ENCODE results near the gene RAB37. TPM values are rescaled to one million over a fixed set of nuclear protein-coding genes. Genes with fewer than 3 reads are reported as not detected.

RAB37 gene
- total RNA-seq, 4 donors from 2014 or later, result 0.24 to 3.7 (median 0.43) TPM

GRCh38 chr17:74715144-74715543 is 21.9 kb upstream of the RAB37 start:
- DNase-seq (no peak), ATAC-seq (no peak)
- Histone ChIP-seq H3K4me3 (no peak overlapping the region), H3K36me3 (no peaks in the 10 kb centered on the region), H3K4me1 (no peaks in the 10 kb centered on the region), H3K27me3 (peaks cover 0 to 6% (median 3%) of the 10 kb centered on the region in 3 donors), H3K27ac (no peak overlapping the region), H3K9me3 (no peaks in the 10 kb centered on the region)
- in situ Hi-C loops (cut with MboI; ENCODE audit: low sequenced_read_pairs in 4 of 4), result no loop called here
- intact Hi-C loops (cut with DNase I; ENCODE audit: low total_unique reads), result no loop called here
- no peak for TF ChIP-seq POLR2A (IDR thresholded peaks at IDR 0.05)

DNA sequence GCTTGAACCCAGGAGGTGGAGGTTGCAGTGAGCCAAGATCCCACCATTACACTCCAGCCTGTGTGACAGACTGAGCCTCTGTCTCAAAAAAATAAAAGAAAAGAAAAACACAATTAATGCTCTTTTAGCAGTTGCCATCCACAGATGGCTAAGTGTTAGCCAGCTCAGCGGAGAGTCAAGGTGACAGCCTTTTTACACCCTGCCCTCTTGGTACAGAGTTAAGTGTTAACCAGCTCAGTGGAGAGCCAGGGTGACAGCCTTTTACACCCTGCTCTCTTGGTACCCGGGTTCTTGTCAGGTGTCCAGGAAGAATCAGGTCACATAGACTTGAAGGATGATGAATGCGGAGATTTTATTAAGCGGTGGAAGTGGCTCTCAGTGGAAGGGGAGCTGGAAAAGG is 16.6 kb upstream of the RAB37 start:
- no peak overlapping the region for H3K27ac ChIP-seq
- no peaks in the 10 kb centered on the region for H3K4me1 ChIP-seq
- ATAC-seq, result no peak
- in situ Hi-C loops (cut with MboI; ENCODE audit: low sequenced_read_pairs in 4 of 4), result no loop called here
- H3K27me3 ChIP-seq, result peaks cover 0 to 4% (median 3%) of the 10 kb centered on the region in 3 donors
- TF ChIP-seq, protein P1, sequence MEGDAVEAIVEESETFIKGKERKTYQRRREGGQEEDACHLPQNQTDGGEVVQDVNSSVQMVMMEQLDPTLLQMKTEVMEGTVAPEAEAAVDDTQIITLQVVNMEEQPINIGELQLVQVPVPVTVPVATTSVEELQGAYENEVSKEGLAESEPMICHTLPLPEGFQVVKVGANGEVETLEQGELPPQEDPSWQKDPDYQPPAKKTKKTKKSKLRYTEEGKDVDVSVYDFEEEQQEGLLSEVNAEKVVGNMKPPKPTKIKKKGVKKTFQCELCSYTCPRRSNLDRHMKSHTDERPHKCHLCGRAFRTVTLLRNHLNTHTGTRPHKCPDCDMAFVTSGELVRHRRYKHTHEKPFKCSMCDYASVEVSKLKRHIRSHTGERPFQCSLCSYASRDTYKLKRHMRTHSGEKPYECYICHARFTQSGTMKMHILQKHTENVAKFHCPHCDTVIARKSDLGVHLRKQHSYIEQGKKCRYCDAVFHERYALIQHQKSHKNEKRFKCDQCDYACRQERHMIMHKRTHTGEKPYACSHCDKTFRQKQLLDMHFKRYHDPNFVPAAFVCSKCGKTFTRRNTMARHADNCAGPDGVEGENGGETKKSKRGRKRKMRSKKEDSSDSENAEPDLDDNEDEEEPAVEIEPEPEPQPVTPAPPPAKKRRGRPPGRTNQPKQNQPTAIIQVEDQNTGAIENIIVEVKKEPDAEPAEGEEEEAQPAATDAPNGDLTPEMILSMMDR (IDR thresholded peaks at IDR 0.05 in 4 of 5, conservative IDR thresholded peaks at IDR 0.05 in 1 of 5), result no peak
- TF ChIP-seq POLR2A (IDR thresholded peaks at IDR 0.05), result no peak
- H3K36me3 ChIP-seq, result no peaks in the 10 kb centered on the region
- intact Hi-C loops (cut with DNase I; ENCODE audit: low total_unique reads), result no loop called here
- no peak overlapping the region for H3K4me3 ChIP-seq
- DNase-seq, result no peak
- H3K9me3 ChIP-seq, result no peaks in the 10 kb centered on the region

GRCh38 chr17:74722782-74723181 is 14.3 kb upstream of the RAB37 start:
- DNase-seq (no peak), ATAC-seq (no peak)
- Histone ChIP-seq H3K27me3 (peaks cover 0 to 4% (median 0%) of the 10 kb centered on the region in 3 donors), H3K27ac (no peak overlapping the region), H3K4me1 (no peaks in the 10 kb centered on the region), H3K36me3 (no peaks in the 10 kb centered on the region), H3K9me3 (no peaks in the 10 kb centered on the region), H3K4me3 (no peak overlapping the region)
- TF ChIP-seq, protein P1 (IDR thresholded peaks at IDR 0.05 in 4 of 5, conservative IDR thresholded peaks at IDR 0.05 in 1 of 5), result no peak
- no peak for TF ChIP-seq POLR2A (IDR thresholded peaks at IDR 0.05)
- in situ Hi-C loops (cut with MboI; ENCODE audit: low sequenced_read_pairs in 4 of 4) (no loop called here), intact Hi-C loops (cut with DNase I; ENCODE audit: low total_unique reads) (no loop called here)

GRCh38 chr17:74723891-74724290 is 13.2 kb upstream of the RAB37 start:
- intact Hi-C loops (cut with DNase I; ENCODE audit: low total_unique reads), result no loop called here
- in situ Hi-C loops (cut with MboI; ENCODE audit: low sequenced_read_pairs in 4 of 4), result no loop called here
- no peak for DNase-seq

DNA sequence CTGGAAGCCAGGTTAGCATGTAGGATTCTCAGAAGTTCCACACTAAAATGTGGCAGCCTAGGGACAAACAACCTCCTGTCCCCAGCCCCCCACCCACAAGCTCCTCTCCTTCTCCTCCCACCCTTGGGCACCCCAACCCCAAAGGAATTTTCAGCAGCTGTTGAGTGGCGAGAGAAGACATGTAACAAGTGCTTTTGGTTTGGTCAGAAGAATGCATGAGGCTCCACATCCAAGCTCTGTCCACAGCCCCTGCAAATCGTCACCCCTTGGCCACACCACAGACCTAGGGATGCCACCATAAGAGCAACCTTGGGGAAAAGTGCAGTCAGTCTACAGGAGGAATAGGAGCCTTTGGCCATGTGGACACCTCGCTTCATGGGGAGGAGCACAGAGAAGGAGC is 11.9 kb upstream of the RAB37 start:
- no peak overlapping the region for H3K4me3 ChIP-seq

More at GRCh38 chr17:74723891-74724290, 13.2 kb upstream of the RAB37 start:
- Histone ChIP-seq H3K9me3 (no peaks in the 10 kb centered on the region), H3K36me3 (no peaks in the 10 kb centered on the region), H3K27ac (no peak overlapping the region), H3K4me3 (no peak overlapping the region), H3K4me1 (no peaks in the 10 kb centered on the region), H3K27me3 (peaks cover 0 to 4% (median 0%) of the 10 kb centered on the region in 3 donors)
- TF ChIP-seq POLR2A (IDR thresholded peaks at IDR 0.05), result no peak
- TF ChIP-seq, protein P1 (IDR thresholded peaks at IDR 0.05 in 4 of 5, conservative IDR thresholded peaks at IDR 0.05 in 1 of 5), result no peak
- no peak for ATAC-seq

More for the DNA sequence above, 11.9 kb upstream of the RAB37 start:
- Histone ChIP-seq H3K36me3 (no peaks in the 10 kb centered on the region), H3K9me3 (no peaks in the 10 kb centered on the region), H3K27me3 (peaks cover 0 to 4% (median 0%) of the 10 kb centered on the region in 3 donors), H3K4me1 (no peaks in the 10 kb centered on the region), H3K27ac (no peak overlapping the region)
- ATAC-seq, result no peak
- intact Hi-C loops (cut with DNase I; ENCODE audit: low total_unique reads), result no loop called here
- TF ChIP-seq, protein P1 (IDR thresholded peaks at IDR 0.05 in 4 of 5, conservative IDR thresholded peaks at IDR 0.05 in 1 of 5), result no peak
- no peak for TF ChIP-seq POLR2A (IDR thresholded peaks at IDR 0.05)
- in situ Hi-C loops (cut with MboI; ENCODE audit: low sequenced_read_pairs in 4 of 4), result no loop called here
- no peak for DNase-seq

Measured in gastrocnemius medialis (tissue), 4 donors.